MCF 10A (cell line): ENCODE measurements around the gene MRPL42. TPM values are rescaled to one million over a fixed set of nuclear protein-coding genes. Genes with fewer than 3 reads are reported as not detected.
A peak's percentile ranks its signal among the peaks of the same experiment; 100 is the strongest.

Source experiments
- BruUV-seq: library from RNA; stranded (reverse); fragments of 400-500 nt; replicated peaks from 2 replicates; lab custom pipeline; 2021; lab: Mats Ljungman, UMichigan
- CTCF ChIA-PET: fragments of 300-600 bp; sonication (Branson Sonifier 250); formaldehyde crosslinking; extraction: SDS; loops from one replicate; lab custom pipeline; 2021; ENCODE audit warnings: antibody characterized with exemption, inconsistent platforms; lab: Yijun Ruan, JAX
- POLR2A ChIA-PET: fragments of 300-600, 350-650 bp; sonication (Branson Sonifier 250); formaldehyde crosslinking; extraction: SDS; loops from one replicate; lab custom pipeline; 2020; ENCODE audit warnings: antibody characterized with exemption, inconsistent platforms; lab: Yijun Ruan, JAX
- DNase-seq: peaks from one replicate; pipeline ENCODE4 v3.0.0-alpha.2; 2018; ENCODE audit not compliant: unreplicated experiment
- H3K27ac Mint-ChIP-seq: one replicate; pipeline ENCODE4 v1.8.0; 2022; ENCODE audit warnings: mild to moderate bottlenecking, low read depth, mixed read lengths; ENCODE audit not compliant: unreplicated experiment
- H3K27me3 Mint-ChIP-seq: one replicate; pipeline ENCODE4 v1.8.0; 2022; ENCODE audit warnings: mixed read lengths; ENCODE audit not compliant: insufficient read depth, unreplicated experiment
- H3K36me3 Mint-ChIP-seq: one replicate; pipeline ENCODE4 v1.8.0; 2022; ENCODE audit warnings: mild to moderate bottlenecking, moderate library complexity, mixed read lengths; ENCODE audit not compliant: insufficient read depth, unreplicated experiment
- H3K4me1 Mint-ChIP-seq: one replicate; pipeline ENCODE4 v1.8.0; 2022; ENCODE audit warnings: mixed read lengths; ENCODE audit not compliant: insufficient read depth, unreplicated experiment
- H3K4me3 Mint-ChIP-seq: one replicate; pipeline ENCODE4 v1.8.0; 2022; ENCODE audit warnings: mild to moderate bottlenecking, moderate library complexity, mixed read lengths; ENCODE audit not compliant: unreplicated experiment
- H3K9me3 Mint-ChIP-seq: one replicate; pipeline ENCODE4 v1.8.0; 2022; ENCODE audit warnings: mixed read lengths; ENCODE audit not compliant: unreplicated experiment
- CTCF ChIP-seq: fragments of 200-600 bp; IDR thresholded peaks from one replicate; pipeline ENCODE4 v1.8.0; 2022; ENCODE audit warnings: antibody characterized with exemption, mild to moderate bottlenecking; ENCODE audit not compliant: unreplicated experiment
- intact Hi-C: fragments of 100-400 bp; cut with micrococcal nuclease; formaldehyde crosslinking; loops from 2 replicates; pipeline ENCODE4 v1.14.1; 2022
- total RNA-seq: library from RNA; stranded (reverse); gene quantifications from 2 replicates; pipeline ENCODE4 v1.2.3, GENCODE V29; 2022

MRPL42 gene
- total RNA-seq, 1 experiment from 2014 or later = 90.2 TPM

GRCh38 chr12:93536766-93537488 lies 69.6 kb downstream of the MRPL42 start:
- intact Hi-C loops = no loop called here
- Mint-ChIP-seq H3K4me1 (no peaks in the 10 kb centered on the region), H3K36me3 (no peaks in the 10 kb centered on the region), H3K4me3 (no peak overlapping the region), H3K9me3 (no peaks in the 10 kb centered on the region), H3K27me3 (no peaks in the 10 kb centered on the region), H3K27ac (no peak overlapping the region)
- no TSS peak for BruUV-seq
- ChIA-PET POLR2A (interaction anchor here (0.6 kb wide), 1 partner anchor 34 kb away, joined by 3 read pairs; no protein-coding TSS in a partner anchor), CTCF (interaction anchor here (1.1 to 2.4 kb wide), 2 partner anchors 30 to 565 kb away, joined by 3 to 10 read pairs; no protein-coding TSS in a partner anchor)
- no peak for TF ChIP-seq CTCF
- DNase-seq = no peak

GRCh38 chr12:93537769-93538168 lies 70.5 kb downstream of the MRPL42 start:
- no peak overlapping the region for H3K4me3 Mint-ChIP-seq
- intact Hi-C loops = no loop called here
- no peak overlapping the region for H3K27ac Mint-ChIP-seq
- BruUV-seq = no TSS peak
- no peaks in the 10 kb centered on the region for H3K36me3 Mint-ChIP-seq
- H3K9me3 Mint-ChIP-seq = no peaks in the 10 kb centered on the region
- H3K27me3 Mint-ChIP-seq = no peaks in the 10 kb centered on the region
- CTCF ChIA-PET = no interaction called here
- no peak for DNase-seq
- no peaks in the 10 kb centered on the region for H3K4me1 Mint-ChIP-seq
- peak; percentile 21 for TF ChIP-seq CTCF
- POLR2A ChIA-PET = interaction anchor here (0.6 to 0.8 kb wide), 2 partner anchors 35 to 419 kb away, joined by 3 read pairs; no protein-coding TSS in a partner anchor

- no TSS peak for BruUV-seq
- no peak for TF ChIP-seq CTCF
- POLR2A ChIA-PET = no interaction called here
- Mint-ChIP-seq H3K4me1 (no peaks in the 10 kb centered on the region), H3K4me3 (no peak overlapping the region), H3K27ac (no peak overlapping the region), H3K36me3 (no peaks in the 10 kb centered on the region), H3K27me3 (no peaks in the 10 kb centered on the region), H3K9me3 (no peaks in the 10 kb centered on the region)
- DNase-seq = no peak
- intact Hi-C loops = no loop called here
- CTCF ChIA-PET = interaction anchor here (0.8 to 1.4 kb wide), 2 partner anchors 29 to 563 kb away, joined by 3 to 4 read pairs; no protein-coding TSS in a partner anchor
Observed at GRCh38 chr12:93539821-93540220, 72.5 kb downstream of the MRPL42 start.

GRCh38 chr12:93540466-93540865 lies 73.2 kb downstream of the MRPL42 start:
- CTCF ChIA-PET = interaction anchor here (0.6 to 1.4 kb wide), 2 partner anchors 29 to 1223 kb away, joined by 3 to 4 read pairs; no protein-coding TSS in a partner anchor

More at GRCh38 chr12:93540466-93540865, 73.2 kb downstream of the MRPL42 start:
- H3K4me1 Mint-ChIP-seq = no peaks in the 10 kb centered on the region
- H3K4me3 Mint-ChIP-seq = no peak overlapping the region
- H3K27me3 Mint-ChIP-seq = no peaks in the 10 kb centered on the region
- H3K9me3 Mint-ChIP-seq = no peaks in the 10 kb centered on the region
- TF ChIP-seq CTCF = no peak
- intact Hi-C loops = no loop called here
- DNase-seq = no peak
- POLR2A ChIA-PET = interaction anchor here (0.6 kb wide), 1 partner anchor 134 kb away, joined by 3 read pairs; no protein-coding TSS in a partner anchor
- H3K27ac Mint-ChIP-seq = no peak overlapping the region
- H3K36me3 Mint-ChIP-seq = no peaks in the 10 kb centered on the region
- BruUV-seq = no TSS peak
